H1 (cell line): ENCODE data around the gene CHRM4. TPM values are rescaled to one million over a fixed set of nuclear protein-coding genes. Genes with fewer than 3 reads are reported as not detected.
A peak's percentile ranks its signal among the peaks of the same experiment; 100 is the strongest.

Source experiments
- CTCF ChIA-PET: fragments of 300-600 bp; sonication (Branson Sonifier 250); formaldehyde crosslinking; loops from one replicate; lab custom pipeline; 2021; ENCODE audit not compliant: partially characterized antibody; lab: Charles Lee
- POLR2A ChIA-PET: fragments of 300-600 bp; sonication (Branson Sonifier 250); formaldehyde crosslinking; loops from one replicate; lab custom pipeline; 2021; ENCODE audit warnings: inconsistent platforms; ENCODE audit not compliant: partially characterized antibody; lab: Charles Lee
- DNase-seq, 2 experiments: peaks; one replicate each; pipeline versions ENCODE4 v3.0.0 to v3.0.0-alpha.2; 2010 to 2022; ENCODE audit warnings: low spot score in 2 of 2, low read depth in 1 of 2, mixed read lengths in 1 of 2
- FAIRE-seq: peaks from 2 replicates; lab custom pipeline; 2011; peaks lifted over from hg19 to GRCh38; lab: Jason Lieb, UNC
- H2AFZ ChIP-seq: 2 replicates; pipeline ENCODE4 v1.8.1; 2012; ENCODE audit warnings: low read length, inconsistent platforms
- H2AK5ac ChIP-seq: 2 replicates; pipeline ENCODE4 v1.6.1; 2013; ENCODE audit warnings: low read depth, low read length
- H2BK120ac ChIP-seq: replicated peaks from 2 replicates; pipeline ENCODE3; 2013; ENCODE audit warnings: low read depth, low read length, inconsistent platforms
- H2BK12ac ChIP-seq: 2 replicates; pipeline ENCODE4 v1.6.1; 2013; ENCODE audit warnings: low read depth, low read length
- H2BK15ac ChIP-seq: 2 replicates; pipeline ENCODE4 v1.6.1; 2013; ENCODE audit warnings: low read length
- H2BK20ac ChIP-seq: 2 replicates; pipeline ENCODE4 v1.6.1; 2013; ENCODE audit warnings: low read length
- H2BK5ac ChIP-seq: 2 replicates; pipeline ENCODE4 v1.6.1; 2013; ENCODE audit warnings: low read depth, low read length
- H3K14ac ChIP-seq: 2 replicates; pipeline ENCODE4 v1.6.1; 2013; ENCODE audit warnings: inconsistent platforms; ENCODE audit not compliant: insufficient read length
- H3K18ac ChIP-seq: 2 replicates; pipeline ENCODE4 v1.6.1; 2013; ENCODE audit warnings: low read length; ENCODE audit errors: extremely low read depth
- H3K23ac ChIP-seq: 2 replicates; pipeline ENCODE4 v1.6.1; 2013; ENCODE audit warnings: inconsistent platforms; ENCODE audit not compliant: insufficient read length
- H3K23me2 ChIP-seq: 2 replicates; pipeline ENCODE4 v1.6.1; 2013; ENCODE audit warnings: low read depth, low read length
- H3K27ac ChIP-seq: 2 replicates; pipeline ENCODE4 v1.6.1; 2011; ENCODE audit warnings: low read depth, low read length, inconsistent platforms
- H3K27me3 ChIP-seq, 4 experiments: replicated peaks in 1 of 4; 1 replicate in 1 of 4; 2 replicates in 3 of 4; pipeline versions ENCODE4 v1.6.1 to v1.8.1; 2011 to 2013; ENCODE audit warnings: low read length in 3 of 4, mild to moderate bottlenecking in 3 of 4, inconsistent platforms in 2 of 4, mixed read lengths in 2 of 4, moderate library complexity in 1 of 4; ENCODE audit not compliant: control insufficient read depth in 3 of 4, insufficient read depth in 3 of 4; ENCODE audit errors: extremely low read depth in 1 of 4
- H3K36me3 ChIP-seq, 4 experiments: 2 replicates each; pipeline versions ENCODE4 v1.6.1 to v1.8.1; 2011 to 2013; ENCODE audit warnings: mild to moderate bottlenecking in 4 of 4, low read length in 3 of 4, moderate library complexity in 2 of 4, control low read depth in 1 of 4, inconsistent platforms in 1 of 4; ENCODE audit not compliant: insufficient read depth in 4 of 4, control insufficient read depth in 2 of 4
- H3K4ac ChIP-seq: replicated peaks from 2 replicates; pipeline ENCODE3; 2013; ENCODE audit warnings: low read length, low read depth, mixed read lengths, inconsistent platforms; ENCODE audit not compliant: insufficient read length
- H3K4me1 ChIP-seq, 4 experiments: replicated peaks in 1 of 4; 1 replicate in 1 of 4; 2 replicates in 3 of 4; pipeline versions ENCODE4 v1.6.1 to v1.8.1; 2011 to 2013; ENCODE audit warnings: low read length in 3 of 4, inconsistent platforms in 2 of 4, mixed read lengths in 1 of 4; ENCODE audit not compliant: insufficient read depth in 4 of 4, control insufficient read depth in 3 of 4
- H3K4me2 ChIP-seq, 2 experiments: 2 replicates each; pipeline versions ENCODE4 v1.6.1 to v1.8.1; 2011 to 2013; ENCODE audit warnings: low read depth in 2 of 2, low read length in 2 of 2, control low read depth in 1 of 2, inconsistent platforms in 1 of 2, mild to moderate bottlenecking in 1 of 2; ENCODE audit not compliant: insufficient read depth in 1 of 2
- H3K4me3 ChIP-seq, 4 experiments: fragments of 200-600, 300-600 bp in 1 of 4; sonication (generic), shearing (Covaris generic), sonication (Bioruptor Twin) in 1 of 4; 2 replicates each; pipeline versions ENCODE4 v1.5.1 to v1.8.1; 2011 to 2016; ENCODE audit warnings: low read length in 4 of 4, low read depth in 3 of 4, control low read depth in 2 of 4, inconsistent platforms in 2 of 4, mild to moderate bottlenecking in 2 of 4, mixed read lengths in 1 of 4, moderate library complexity in 1 of 4; ENCODE audit not compliant: insufficient read depth in 2 of 4; ENCODE audit errors: extremely low read depth in 1 of 4
- H3K56ac ChIP-seq: replicated peaks from 2 replicates; pipeline ENCODE3; 2013; ENCODE audit warnings: low read depth, mild to moderate bottlenecking, mixed read lengths, low read length, inconsistent platforms; ENCODE audit not compliant: insufficient read length
- H3K79me1 ChIP-seq: 2 replicates; pipeline ENCODE4 v1.6.1; 2013; ENCODE audit warnings: low read depth, low read length, control low read depth
- H3K79me2 ChIP-seq, 2 experiments: 2 replicates each; pipeline versions ENCODE4 v1.6.1 to v1.8.1; 2012 to 2013; ENCODE audit warnings: low read length in 2 of 2, mild to moderate bottlenecking in 2 of 2, inconsistent platforms in 1 of 2; ENCODE audit not compliant: insufficient read depth in 2 of 2, control insufficient read depth in 1 of 2
- H3K9ac ChIP-seq, 4 experiments: replicated peaks in 1 of 4; 1 replicate in 1 of 4; 2 replicates in 3 of 4; pipeline versions ENCODE4 v1.6.1 to v1.8.1; 2011 to 2013; ENCODE audit warnings: low read depth in 3 of 4, low read length in 3 of 4, control low read depth in 2 of 4, mild to moderate bottlenecking in 2 of 4, moderate library complexity in 2 of 4, inconsistent platforms in 1 of 4; ENCODE audit errors: extremely low read depth in 1 of 4
- H3K9me3 ChIP-seq, 2 experiments: 2 replicates each; pipeline versions ENCODE4 v1.6.1 to v1.8.1; 2012 to 2013; ENCODE audit warnings: mild to moderate bottlenecking in 2 of 2, moderate library complexity in 2 of 2, control low read depth in 1 of 2, inconsistent platforms in 1 of 2, low read depth in 1 of 2, low read length in 1 of 2, mixed read lengths in 1 of 2; ENCODE audit not compliant: insufficient read depth in 2 of 2
- H4K20me1 ChIP-seq, 2 experiments: replicated peaks in 1 of 2; 2 replicates each; pipeline versions ENCODE3 to v1.8.1; 2011 to 2013; ENCODE audit warnings: inconsistent platforms in 2 of 2, low read length in 2 of 2, mild to moderate bottlenecking in 1 of 2; ENCODE audit not compliant: insufficient read depth in 2 of 2, control insufficient read depth in 1 of 2
- H4K5ac ChIP-seq: 2 replicates; pipeline ENCODE4 v1.6.1; 2013; ENCODE audit warnings: low read length, low read depth, mixed read lengths, inconsistent platforms; ENCODE audit not compliant: insufficient read length
- H4K8ac ChIP-seq: 2 replicates; pipeline ENCODE4 v1.8.0; 2013; ENCODE audit warnings: mild to moderate bottlenecking, moderate library complexity, low read length, inconsistent platforms; ENCODE audit not compliant: insufficient read depth; ENCODE audit errors: extremely low read depth
- H4K91ac ChIP-seq: replicated peaks from 2 replicates; pipeline ENCODE3; 2013; ENCODE audit warnings: low read length, mixed read lengths, inconsistent platforms; ENCODE audit not compliant: insufficient read length
- BACH1 ChIP-seq: IDR thresholded peaks from 2 replicates; pipeline ENCODE4 v1.6.1; 2012; ENCODE audit warnings: low read length, improper control_type of control experiment
- CBX5 ChIP-seq: fragments of 300-800, 300-1000 bp; sonication (generic); IDR thresholded peaks from 2 replicates; pipeline ENCODE4 v1.7.1; 2016; ENCODE audit warnings: antibody characterized with exemption, low read length, low read depth
- CHD1 ChIP-seq: IDR thresholded peaks from 2 replicates; pipeline ENCODE4 v1.6.1; 2012; ENCODE audit warnings: low read depth, low read length, improper control_type of control experiment
- CTBP2 ChIP-seq: IDR thresholded peaks from 2 replicates; pipeline ENCODE4 v1.7.0; 2011; ENCODE audit warnings: borderline replicate concordance, mild to moderate bottlenecking, moderate library complexity, mixed read lengths, low read length; ENCODE audit not compliant: insufficient read depth, insufficient read length
- EZH2 ChIP-seq: fragments of 200-600 bp; sonication (generic); IDR thresholded peaks from 2 replicates; pipeline ENCODE4 v1.7.1; 2012; ENCODE audit warnings: low read depth, mild to moderate bottlenecking, moderate library complexity, low read length, inconsistent platforms; ENCODE audit not compliant: severe bottlenecking
- FOSL1 ChIP-seq: IDR thresholded peaks from 2 replicates; pipeline ENCODE4 v1.6.1; 2011; ENCODE audit warnings: mild to moderate bottlenecking, low read depth, low read length, moderate library complexity; ENCODE audit not compliant: insufficient read depth
- KDM4A ChIP-seq: IDR thresholded peaks from one replicate; pipeline ENCODE4 v1.7.1; 2012; ENCODE audit warnings: low read depth, mild to moderate bottlenecking, moderate library complexity, low read length, inconsistent platforms; ENCODE audit not compliant: severe bottlenecking
- RXRA ChIP-seq: IDR thresholded peaks from 2 replicates; pipeline ENCODE4 v1.6.1; 2011; ENCODE audit warnings: low read depth, mild to moderate bottlenecking, low read length, moderate library complexity; ENCODE audit not compliant: insufficient read depth
- SIRT6 ChIP-seq: IDR thresholded peaks from one replicate; pipeline ENCODE4 v1.7.1; 2012; ENCODE audit warnings: low read length, inconsistent platforms
- TAF7 ChIP-seq: optimal IDR thresholded peaks from 2 replicates; pipeline ENCODE3; 2011; ENCODE audit warnings: low read depth, mild to moderate bottlenecking, inconsistent platforms, low read length, moderate library complexity, borderline replicate concordance
- YY1 ChIP-seq: IDR thresholded peaks from 2 replicates; pipeline ENCODE4 v1.6.1; 2011; ENCODE audit warnings: low read depth, mild to moderate bottlenecking, low read length
- ZNF274 ChIP-seq: IDR thresholded peaks from 2 replicates; pipeline ENCODE4 v1.7.0; 2012; ENCODE audit warnings: low read length, borderline replicate concordance; ENCODE audit errors: extremely low read depth
- WGBS, 2 experiments: shearing (Covaris generic) in 1 of 2; methylation state at CpG; one replicate each; pipeline versions ENCODE4 v1.1.6 to v1.1.7; 2013 to 2015; ENCODE audit warnings: low lambda C conversion rate in 2 of 2, mixed read lengths in 2 of 2, inconsistent platforms in 1 of 2, low coverage in 1 of 2, missing lambda C conversion rate in 1 of 2; ENCODE audit not compliant: insufficient replicate concordance in 2 of 2, insufficient coverage in 1 of 2, insufficient read length in 1 of 2; ENCODE audit errors: extremely low coverage in 1 of 2, missing lambda C conversion rate in 1 of 2; 5-methylcytosine and 5-hydroxymethylcytosine counted together
- polyA plus RNA-seq, 7 experiments: library from polyadenylated mRNA; depleted of rRNA in 3 of 7; stranded (reverse) in 5 of 7; unstranded in 2 of 7; fragments of >200 nt in 5 of 7; fragments of 200-250 nt in 2 of 7; gene quantifications; 1 replicate in 5 of 7; 2 replicates in 1 of 7; 4 replicates in 1 of 7; pipeline versions ENCODE4 v1.2.1 to v1.2.3, GENCODE V29; 2011 to 2013; ENCODE audit warnings: missing spikeins in 2 of 7, mixed read lengths in 2 of 7
- total RNA-seq: library from RNA; stranded (reverse); fragmentation: NEBNext Ultra II Directional; extraction: Animal tissue kit (Norgen Biotek cat#: 25700); gene quantifications from 2 replicates; pipeline ENCODE4 v1.2.1, GENCODE V29; 2021
- TF ChIP-seq, protein P1 (sequence below): IDR thresholded peaks from 2 replicates; pipeline ENCODE4 v1.6.1; 2012; ENCODE audit warnings: inconsistent platforms

CHRM4 gene
- total and polyA plus RNA-seq, 2 of the 8 experiments (the other 6 are each of a cell fraction or from before 2014, with no cell fraction given): 1.1 to 1.3 TPM

DNA sequence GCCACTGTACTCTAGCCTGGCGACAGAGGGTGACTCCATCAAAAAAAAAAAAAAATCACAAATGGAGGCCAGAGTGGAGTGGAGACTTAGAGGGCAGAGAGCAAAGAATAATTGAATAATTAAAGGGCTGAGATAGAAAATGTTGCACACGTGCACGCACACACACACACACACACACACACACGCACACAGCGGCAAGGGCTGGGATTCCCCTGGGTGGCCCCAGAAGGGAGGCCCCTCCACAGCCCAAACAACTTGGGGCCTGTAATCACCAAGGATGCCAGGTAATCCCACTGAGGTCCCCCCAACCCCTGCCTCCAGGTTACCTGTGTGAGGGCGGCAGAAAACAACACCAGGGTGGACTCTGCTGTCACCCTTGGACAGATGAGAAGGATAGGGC, 56.3 kb downstream of the CHRM4 start:
- POLR2A ChIA-PET: interaction anchor here (1.2 to 1.6 kb wide), 2 partner anchors 38 to 40 kb away, joined by 3 to 5 read pairs; no protein-coding TSS in a partner anchor
- CTCF ChIA-PET: interaction anchor here (0.7 to 42.5 kb wide), 5 partner anchors 21 to 518 kb away, joined by 3 to 1004 read pairs (median 7); partner anchors contain the start of genes DGKZ and MDK
- no peak for TF ChIP-seq CTBP2
- TF ChIP-seq ZNF274: no peak
- TF ChIP-seq FOSL1: no peak
- no peak for TF ChIP-seq CBX5
- no peak for TF ChIP-seq CHD1
- TF ChIP-seq KDM4A: no peak
- TF ChIP-seq, protein P1, sequence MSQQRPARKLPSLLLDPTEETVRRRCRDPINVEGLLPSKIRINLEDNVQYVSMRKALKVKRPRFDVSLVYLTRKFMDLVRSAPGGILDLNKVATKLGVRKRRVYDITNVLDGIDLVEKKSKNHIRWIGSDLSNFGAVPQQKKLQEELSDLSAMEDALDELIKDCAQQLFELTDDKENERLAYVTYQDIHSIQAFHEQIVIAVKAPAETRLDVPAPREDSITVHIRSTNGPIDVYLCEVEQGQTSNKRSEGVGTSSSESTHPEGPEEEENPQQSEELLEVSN: no peak
- no peak for TF ChIP-seq EZH2
- TF ChIP-seq RXRA: no peak
- TF ChIP-seq YY1: no peak
- no peak for TF ChIP-seq SIRT6
- TF ChIP-seq TAF7: no peak
- TF ChIP-seq BACH1: no peak

More for the DNA sequence above, 56.3 kb downstream of the CHRM4 start:
- Histone ChIP-seq H3K23ac (no peak overlapping the region), H3K9me3 (no peaks in the 10 kb centered on the region), H3K36me3 (no peaks in the 10 kb centered on the region), H3K23me2 (peaks cover 8% of the 10 kb centered on the region; the same call in 1 of the 2 replicates), H3K9ac (no peak overlapping the region), H3K14ac (no peak overlapping the region), H3K56ac (no peak overlapping the region), H2BK120ac (peak overlapping the region; percentile 51), H3K27ac (no peak overlapping the region), H2AFZ (no peak overlapping the region), H2BK12ac (peak overlapping the region; percentile 91), H3K4me2 (no peak overlapping the region), H2BK15ac (peak overlapping the region; percentile 83; the same call in 1 of the 2 replicates), H3K4ac (peak overlapping the region; percentile 4), H4K91ac (peak overlapping the region; percentile 61), H2BK20ac (peak overlapping the region; percentile 88), H3K18ac (peak overlapping the region; percentile 65), H2BK5ac (peak overlapping the region; percentile 84; the same call in 1 of the 2 replicates), H3K4me3 (no peak overlapping the region), H3K4me1 (peaks cover 19 to 59% (median 48%) of the 10 kb centered on the region in 4 experiments), H4K20me1 (no peaks in the 10 kb centered on the region), H3K27me3 (peaks cover 14 to 42% (median 36%) of the 10 kb centered on the region in 4 experiments), H4K8ac (no peak overlapping the region), H2AK5ac (0 out of 2 replicates have a peak overlapping the region, but pooled peaks have one; percentile 45), H3K79me2 (no peaks in the 10 kb centered on the region), H4K5ac (no peak overlapping the region), H3K79me1 (no peaks in the 10 kb centered on the region)
- FAIRE-seq (no peak), DNase-seq (no peak)
- WGBS, 2 experiments: 90% methylated on average over 6 of the region's 6 CpGs; no CpG with 5 or more reads in 1 of the 2 experiments
